GM21717 (cell line): ENCODE results near the gene RPS6KL1.

Source experiments
- ATAC-seq: cut with Tn5 transposase; IDR thresholded peaks from one replicate; pipeline ENCODE4 v1.9.1; 2021; ENCODE audit warnings: mild to moderate bottlenecking, moderate library complexity; ENCODE audit not compliant: unreplicated experiment

RPS6KL1 gene

DNA sequence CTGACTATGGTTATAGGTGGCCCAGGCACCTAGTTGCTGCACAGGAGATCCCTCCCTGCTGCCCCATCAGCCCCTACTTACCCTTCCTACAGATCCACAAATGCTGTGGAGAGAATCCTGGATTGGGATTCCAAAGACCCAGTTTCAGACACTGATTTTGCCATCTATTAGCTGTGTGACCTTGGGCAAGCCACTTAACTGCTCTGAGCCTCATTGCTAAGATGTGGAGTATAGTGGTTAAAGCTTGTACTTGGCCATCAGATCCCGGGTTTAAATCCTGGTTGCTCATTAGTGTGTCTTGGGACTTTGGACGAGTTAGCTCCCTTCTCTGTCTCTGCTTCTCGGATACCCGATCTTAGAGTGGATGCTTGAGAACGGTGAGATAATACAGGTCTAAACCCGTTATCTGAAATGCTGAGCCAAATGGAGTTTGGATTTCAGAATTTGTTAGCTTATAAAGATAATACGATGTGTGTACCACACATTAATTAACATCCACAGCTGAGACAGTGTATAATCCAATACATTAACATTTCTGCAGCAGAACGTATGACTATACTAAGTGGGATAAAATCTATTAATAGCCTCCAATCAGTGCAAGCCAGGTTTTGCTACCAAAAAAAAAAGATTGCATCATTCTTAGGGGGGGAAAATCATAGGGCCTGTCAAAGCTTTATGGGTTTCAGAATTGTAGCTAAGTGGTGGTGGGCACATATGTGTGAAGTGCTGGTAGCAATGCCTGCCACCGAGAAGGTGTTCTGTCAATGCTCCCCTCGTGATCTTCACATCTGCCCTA is 63.1 kb downstream of the RPS6KL1 start:
- ATAC-seq: no peak

DNA sequence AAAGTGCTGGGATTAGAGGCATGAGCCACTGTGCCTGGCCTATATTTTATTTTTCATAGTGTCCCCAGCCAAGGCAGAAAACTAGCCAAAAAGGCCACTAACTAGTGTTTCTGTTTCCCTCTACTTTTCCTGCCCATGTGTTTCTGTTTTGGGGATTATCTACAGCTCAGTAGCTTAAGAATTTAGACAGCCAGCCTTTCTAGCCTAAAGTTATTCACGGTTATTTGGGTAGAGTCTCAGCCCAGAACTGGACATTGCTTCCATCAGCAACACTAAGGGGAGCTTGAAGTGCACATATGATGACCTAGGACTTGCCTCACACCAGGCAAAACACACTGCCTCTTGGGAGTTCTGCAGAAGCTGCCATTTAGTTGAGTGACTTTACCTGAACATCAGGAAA is 65.0 kb downstream of the RPS6KL1 start:
- ATAC-seq: no peak

DNA sequence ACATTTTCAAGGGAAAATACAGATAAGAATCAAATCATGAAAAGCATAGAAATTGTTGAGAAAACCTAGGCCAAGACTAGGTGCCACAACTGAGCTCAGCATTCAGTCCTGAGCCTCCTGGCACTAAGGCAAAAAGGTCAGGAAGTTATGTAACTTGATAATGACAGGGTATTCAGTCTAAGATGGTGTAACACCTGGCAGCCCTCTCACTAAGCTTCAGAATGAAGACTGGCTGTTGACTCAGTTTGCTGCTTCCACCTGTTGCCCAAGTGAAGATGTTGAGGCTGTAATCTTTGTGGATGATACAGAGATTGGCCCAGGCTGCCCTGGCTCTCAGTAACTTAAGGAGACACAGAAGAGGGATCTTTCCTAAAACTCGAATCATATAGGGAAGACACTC is 66.7 kb downstream of the RPS6KL1 start:
- ATAC-seq: no peak

DNA sequence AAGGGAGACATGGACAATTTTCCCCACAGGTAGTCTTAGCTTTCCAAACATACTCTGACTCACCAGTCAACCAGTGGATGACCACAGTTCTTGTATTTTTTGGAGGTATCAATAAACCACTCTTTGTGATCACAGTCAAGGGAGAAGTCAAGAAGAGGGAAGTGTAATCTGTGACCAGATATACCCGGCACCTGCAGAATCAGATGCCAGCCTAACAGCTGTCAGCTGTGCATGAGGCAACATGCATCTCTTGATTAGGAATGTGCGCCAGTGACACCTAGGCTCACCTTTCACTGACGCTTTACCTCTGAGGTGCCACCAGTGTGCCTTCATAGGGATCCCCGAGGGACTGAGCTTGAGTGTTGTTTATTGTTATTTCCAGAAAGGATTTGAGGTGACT is 67.1 kb downstream of the RPS6KL1 start:
- no peak for ATAC-seq

DNA sequence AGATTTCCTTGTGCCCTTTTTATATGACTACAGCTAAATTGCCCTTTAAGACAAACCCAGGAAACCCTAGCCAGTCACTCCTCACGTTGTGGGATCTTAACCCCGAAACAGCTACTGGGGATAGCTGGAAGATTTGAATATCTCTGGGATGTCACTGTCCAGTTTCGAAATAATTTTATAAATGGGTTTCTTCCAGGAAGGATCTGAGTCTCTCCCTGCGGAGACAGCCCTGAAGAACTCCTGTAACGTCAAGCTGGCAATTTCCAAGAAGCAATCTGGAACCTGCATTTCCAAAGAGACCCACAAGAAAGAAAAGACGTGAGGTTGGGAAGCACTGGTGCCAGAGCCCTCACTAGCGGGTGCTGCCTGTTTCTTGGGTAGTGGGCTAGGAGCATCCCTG is 68.0 kb downstream of the RPS6KL1 start:
- no peak for ATAC-seq
